Body of pancreas (tissue), 4 donors: ENCODE measurements around the gene APOC4. TPM values are rescaled to one million over a fixed set of nuclear protein-coding genes. Genes with fewer than 3 reads are reported as not detected.
A peak's percentile ranks its signal among the peaks of the same experiment; 100 is the strongest.
"Not testable (repeated sequence)": the region's sequence is repeated elsewhere in the genome, so short reads cannot be mapped to it uniquely, and the experiment has no call there.

Experiments used
- ATAC-seq: fragments of 150-250 bp; one replicate; pipeline ENCODE4 v1.9.1; 2016
- DNase-seq, 4 donors: peaks; one replicate each; pipeline ENCODE4 v3.0.0-alpha.2; 2019
- H3K27ac ChIP-seq, 4 donors: fragments of 200-600 bp; sonication (generic); 1 replicate in 3 of 4; 2 replicates in 1 of 4; pipeline versions ENCODE4 v1.5.1 to v1.6.1; 2016 to 2019; ENCODE audit warnings: mild to moderate bottlenecking in 1 of 4, mixed read lengths in 1 of 4, moderate library complexity in 1 of 4
- H3K27me3 ChIP-seq, 2 donors: fragments of 200-600 bp; sonication (generic); one replicate each; pipeline ENCODE4 v1.6.0; 2016; ENCODE audit warnings: mild to moderate bottlenecking in 1 of 2
- H3K36me3 ChIP-seq, 2 donors: fragments of 200-600 bp; sonication (generic); replicated peaks in 1 of 2; 2 replicates each; pipeline ENCODE4 v1.5.1; 2016; ENCODE audit warnings: low read depth in 2 of 2; ENCODE audit not compliant: insufficient read depth in 1 of 2
- H3K4me1 ChIP-seq: fragments of 200-600 bp; sonication (generic); one replicate; pipeline ENCODE4 v1.6.0; 2016
- H3K4me3 ChIP-seq, 2 donors: fragments of 200-600 bp; sonication (generic); 1 replicate in 1 of 2; 2 replicates in 1 of 2; pipeline ENCODE4 v1.5.1; 2016 to 2019
- H3K9me3 ChIP-seq, 3 donors: fragments of 200-600 bp; sonication (generic); 1 replicate in 2 of 3; 2 replicates in 1 of 3; pipeline ENCODE4 v1.5.1; 2016
- POLR2A ChIP-seq, 3 donors: fragments of 450-650 bp; IDR thresholded peaks; one replicate each; pipeline ENCODE4 v1.6.1; 2016; ENCODE audit warnings: antibody characterized with exemption in 3 of 3, mild to moderate bottlenecking in 2 of 3
- WGBS, 2 donors: methylation state at CpG; one replicate each; pipeline ENCODE4 v1.1.5; 2017; 5-methylcytosine and 5-hydroxymethylcytosine counted together
- intact Hi-C: fragments of 100-400 bp; cut with DNase I; formaldehyde crosslinking; loops from one replicate; pipeline ENCODE4 v1.15.1; 2023
- total RNA-seq, 2 donors: library from RNA; depleted of rRNA; stranded (reverse); fragments of >200 nt; gene quantifications; one replicate each; pipeline ENCODE4 v1.1.0, GENCODE V29; 2016
- TF ChIP-seq, protein P1 (sequence below), 7 experiments: fragments of 450-650 bp in 4 of 7; fragments of 200-600 bp in 3 of 7; sonication (generic) in 3 of 7; IDR thresholded peaks; one replicate each; pipeline ENCODE4 v1.5.1; 2016 to 2019; ENCODE audit warnings: antibody characterized with exemption in 7 of 7

The APOC4 gene
- total RNA-seq, 2 donors from 2014 or later: not detected

DNA sequence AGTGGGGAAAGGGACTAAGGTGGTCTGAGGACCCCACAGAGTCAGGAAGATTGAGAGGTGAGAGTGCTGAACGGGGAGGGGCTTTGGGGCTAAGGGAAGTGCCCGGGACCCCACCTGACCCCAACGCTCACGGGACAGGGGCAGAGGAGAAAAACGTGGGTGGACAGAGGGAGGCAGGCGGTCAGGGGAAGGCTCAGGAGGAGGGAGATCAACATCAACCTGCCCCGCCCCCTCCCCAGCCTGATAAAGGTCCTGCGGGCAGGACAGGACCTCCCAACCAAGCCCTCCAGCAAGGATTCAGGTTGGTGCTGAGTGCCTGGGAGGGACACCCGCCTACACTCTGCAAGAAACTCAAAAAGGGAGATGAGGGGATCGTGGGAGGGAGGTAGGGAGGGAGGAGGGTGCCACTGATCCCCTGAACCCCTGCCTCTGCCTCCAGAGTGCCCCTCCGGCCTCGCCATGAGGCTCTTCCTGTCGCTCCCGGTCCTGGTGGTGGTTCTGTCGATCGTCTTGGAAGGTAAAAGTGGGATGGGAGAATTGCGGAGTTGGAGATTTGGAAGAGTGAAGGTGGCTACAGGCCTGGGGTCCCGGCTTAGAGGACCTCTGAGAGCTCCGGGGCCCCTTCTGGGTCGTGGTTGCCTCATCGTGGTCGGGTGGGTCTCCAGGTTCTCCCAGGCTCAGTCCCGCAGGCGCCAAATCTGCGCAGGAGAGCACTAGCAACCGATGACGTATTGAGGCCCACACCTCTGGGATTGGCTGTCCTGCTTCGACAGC, 27.4 kb upstream of the APOC4 start, which contains the start of gene APOC1:
APOC1 (plus strand) TSS at position 176 of the 774 bp plus-strand sequence; CDS start at position 460, 284 bp downstream.
- Histone ChIP-seq H3K27ac (peak within 1 kb of the TSS in 2 of 4 donors; percentile 41 to 44), H3K4me3 (peak within 1 kb of the TSS in 1 of 2 donors; percentile 39), H3K4me1 (peaks cover 13% of the 10 kb centered on the region)
- peak; percentile 95 for ATAC-seq
- intact Hi-C loops, H3K36me3 ChIP-seq, H3K27me3 ChIP-seq, H3K9me3 ChIP-seq: not testable (repeated sequence)
- WGBS, 2 donors: 7 to 8% methylated on average over 20 to 26 of the region's 28 CpGs
- DNase-seq: peak; percentile 84 to 87 (median 86)
- TF ChIP-seq, protein P1, sequence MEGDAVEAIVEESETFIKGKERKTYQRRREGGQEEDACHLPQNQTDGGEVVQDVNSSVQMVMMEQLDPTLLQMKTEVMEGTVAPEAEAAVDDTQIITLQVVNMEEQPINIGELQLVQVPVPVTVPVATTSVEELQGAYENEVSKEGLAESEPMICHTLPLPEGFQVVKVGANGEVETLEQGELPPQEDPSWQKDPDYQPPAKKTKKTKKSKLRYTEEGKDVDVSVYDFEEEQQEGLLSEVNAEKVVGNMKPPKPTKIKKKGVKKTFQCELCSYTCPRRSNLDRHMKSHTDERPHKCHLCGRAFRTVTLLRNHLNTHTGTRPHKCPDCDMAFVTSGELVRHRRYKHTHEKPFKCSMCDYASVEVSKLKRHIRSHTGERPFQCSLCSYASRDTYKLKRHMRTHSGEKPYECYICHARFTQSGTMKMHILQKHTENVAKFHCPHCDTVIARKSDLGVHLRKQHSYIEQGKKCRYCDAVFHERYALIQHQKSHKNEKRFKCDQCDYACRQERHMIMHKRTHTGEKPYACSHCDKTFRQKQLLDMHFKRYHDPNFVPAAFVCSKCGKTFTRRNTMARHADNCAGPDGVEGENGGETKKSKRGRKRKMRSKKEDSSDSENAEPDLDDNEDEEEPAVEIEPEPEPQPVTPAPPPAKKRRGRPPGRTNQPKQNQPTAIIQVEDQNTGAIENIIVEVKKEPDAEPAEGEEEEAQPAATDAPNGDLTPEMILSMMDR (IDR thresholded peaks at IDR 0.05): peak in 1 of 7 experiments; percentile 16

DNA sequence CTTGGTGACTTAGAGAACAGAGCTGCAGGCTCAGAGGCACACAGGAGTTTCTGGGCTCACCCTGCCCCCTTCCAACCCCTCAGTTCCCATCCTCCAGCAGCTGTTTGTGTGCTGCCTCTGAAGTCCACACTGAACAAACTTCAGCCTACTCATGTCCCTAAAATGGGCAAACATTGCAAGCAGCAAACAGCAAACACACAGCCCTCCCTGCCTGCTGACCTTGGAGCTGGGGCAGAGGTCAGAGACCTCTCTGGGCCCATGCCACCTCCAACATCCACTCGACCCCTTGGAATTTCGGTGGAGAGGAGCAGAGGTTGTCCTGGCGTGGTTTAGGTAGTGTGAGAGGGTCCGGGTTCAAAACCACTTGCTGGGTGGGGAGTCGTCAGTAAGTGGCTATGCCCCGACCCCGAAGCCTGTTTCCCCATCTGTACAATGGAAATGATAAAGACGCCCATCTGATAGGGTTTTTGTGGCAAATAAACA, 17.8 kb upstream of the APOC4 start:
- intact Hi-C loops: no loop called here
- no peak for ATAC-seq
- WGBS, 2 donors: 63 to 70% methylated on average over 5 to 8 of the region's 8 CpGs
- Histone ChIP-seq H3K4me1 (peaks cover 10% of the 10 kb centered on the region), H3K36me3 (no peaks in the 10 kb centered on the region), H3K4me3 (no peak overlapping the region), H3K27ac (no peak overlapping the region), H3K27me3 (no peaks in the 10 kb centered on the region), H3K9me3 (no peaks in the 10 kb centered on the region)
- DNase-seq: no peak
- TF ChIP-seq, protein P1 (IDR thresholded peaks at IDR 0.05): no peak
- no peak for TF ChIP-seq POLR2A (IDR thresholded peaks at IDR 0.05)

DNA sequence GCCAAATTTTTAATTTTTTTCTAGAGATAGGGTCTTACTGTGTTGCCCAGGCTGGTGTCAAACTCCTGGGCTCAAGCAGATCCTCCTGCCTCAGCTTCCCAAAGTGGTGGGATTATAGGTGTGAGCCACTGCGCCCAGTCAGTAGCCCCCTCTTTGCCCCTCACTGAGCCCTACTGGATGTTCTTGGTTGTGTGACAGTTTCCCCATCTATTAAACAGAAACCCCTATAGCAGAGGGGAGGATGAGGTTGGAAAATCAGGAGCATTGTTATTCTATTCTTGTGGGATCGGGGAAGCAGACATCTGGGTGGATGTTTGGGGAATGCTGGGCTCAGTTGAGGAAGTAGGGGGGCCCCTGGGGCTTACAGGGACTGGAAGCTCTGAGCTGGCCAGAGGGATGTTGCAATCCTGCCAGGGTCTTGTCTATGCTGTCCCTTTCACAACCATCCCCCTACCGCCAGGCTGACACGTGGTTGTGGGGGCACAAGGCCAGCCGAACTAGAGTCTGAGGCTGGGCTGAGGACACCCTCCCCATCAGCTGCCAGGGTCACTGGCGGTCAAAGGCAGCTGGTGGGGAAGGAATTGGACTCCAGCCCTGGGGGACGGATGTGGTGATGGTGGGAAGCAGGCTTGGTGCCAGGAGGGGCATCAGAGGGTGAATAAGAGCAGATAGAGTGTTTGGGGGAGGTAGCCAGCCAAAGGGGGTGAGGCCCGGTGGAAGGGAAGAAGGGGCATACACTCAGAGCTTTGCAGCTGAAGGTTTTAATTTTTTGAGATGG, 16.7 kb upstream of the APOC4 start:
- ATAC-seq (no peak), DNase-seq (peak in 3 of 4 donors; percentile 47 to 83 (median 47))
- no peak overlapping the region for H3K4me3 ChIP-seq
- WGBS, 2 donors: 51 to 58% methylated on average over 8 of the region's 8 CpGs
- H3K4me1 ChIP-seq: peaks cover 13% of the 10 kb centered on the region
- no peak overlapping the region for H3K27ac ChIP-seq
- no peaks in the 10 kb centered on the region for H3K36me3 ChIP-seq
- intact Hi-C loops: no loop called here
- no peaks in the 10 kb centered on the region for H3K27me3 ChIP-seq
- TF ChIP-seq POLR2A (IDR thresholded peaks at IDR 0.05): no peak
- TF ChIP-seq, protein P1 (IDR thresholded peaks at IDR 0.05): no peak
- H3K9me3 ChIP-seq: no peaks in the 10 kb centered on the region

DNA sequence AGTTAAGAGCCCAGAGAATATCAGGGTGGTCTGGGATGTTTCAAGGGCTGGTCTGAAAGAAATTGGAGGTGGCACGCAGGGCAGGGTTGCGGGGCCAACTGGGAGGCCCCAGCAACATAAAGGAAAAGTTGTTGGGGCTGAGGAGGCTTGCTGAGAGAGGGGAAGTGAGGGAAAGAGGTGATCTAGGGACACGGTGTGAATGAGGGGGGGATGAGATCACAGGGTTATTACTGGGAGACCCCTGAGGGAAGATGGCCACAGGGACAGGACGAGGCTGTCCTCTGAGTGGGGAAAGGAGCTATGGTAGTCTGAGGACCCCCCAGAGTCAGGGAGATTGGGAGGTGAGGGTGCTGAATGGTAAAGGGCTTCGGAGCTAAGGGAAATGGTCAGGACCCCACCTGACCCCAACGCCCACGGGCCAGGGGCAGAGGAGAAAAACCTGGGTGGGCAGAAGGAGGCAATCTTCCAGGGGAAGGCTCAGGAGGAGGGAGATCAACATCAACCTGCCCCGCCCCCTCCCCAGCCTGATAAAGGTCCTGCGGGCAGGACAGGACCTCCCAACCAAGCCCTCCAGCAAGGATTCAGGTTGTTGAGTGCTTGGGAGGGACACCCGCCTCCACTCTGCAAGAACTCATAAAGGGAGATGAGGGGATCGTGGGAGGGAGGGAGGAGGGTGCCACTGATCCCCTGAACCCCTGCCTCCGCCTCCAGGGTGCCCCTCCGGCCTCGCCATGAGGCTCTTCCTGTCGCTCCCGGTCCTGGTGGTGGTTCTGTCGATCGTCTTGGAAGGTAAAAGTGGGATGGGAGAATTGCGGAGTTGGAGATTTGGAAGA, 15.6 kb upstream of the APOC4 start:
- H3K27ac ChIP-seq: not testable (repeated sequence)
- WGBS, 2 donors: 36 to 57% methylated on average over 13 to 18 of the region's 19 CpGs
- peak; percentile 40 for ATAC-seq

More for the DNA sequence above, 15.6 kb upstream of the APOC4 start:
- peaks cover 13% of the 10 kb centered on the region for H3K4me1 ChIP-seq
- H3K9me3 ChIP-seq, H3K4me3 ChIP-seq, H3K27me3 ChIP-seq, intact Hi-C loops, DNase-seq, H3K36me3 ChIP-seq: not testable (repeated sequence)
